Endometrium (tissue), 2 donors: Measurements from ENCODE around the gene LIPC.

Source experiments
- FAIRE-seq: peaks from 2 replicates; lab custom pipeline; 2012; peaks lifted over from hg19 to GRCh38; lab: Jason Lieb, UNC
- donor health status: control.
- donor health status: control.

LIPC gene

GRCh38 chr15:58431221-58432149, at the start of gene LIPC:
Gene LIPC, plus strand, starts transcription at chr15:58431991. Its CDS starts 42 bp downstream, at chr15:58432033.
- no peak for FAIRE-seq

GRCh38 chr15:58383876-58384275, 47.9 kb upstream of the LIPC start:
- FAIRE-seq: no peak

- FAIRE-seq: no peak
Measured at GRCh38 chr15:58384667-58385066, 47.1 kb upstream of the LIPC start.

- no peak for FAIRE-seq
Measured at GRCh38 chr15:58386081-58386480, 45.7 kb upstream of the LIPC start.

GRCh38 chr15:58386641-58387040, 45.1 kb upstream of the LIPC start:
- no peak for FAIRE-seq

- no peak for FAIRE-seq
Measured at GRCh38 chr15:58387130-58387529, 44.7 kb upstream of the LIPC start.

- no peak for FAIRE-seq
Measured at GRCh38 chr15:58388211-58388610, 43.6 kb upstream of the LIPC start.

GRCh38 chr15:58390118-58390517, 41.7 kb upstream of the LIPC start:
- no peak for FAIRE-seq

GRCh38 chr15:58390655-58391054, 41.1 kb upstream of the LIPC start:
- no peak for FAIRE-seq

- no peak for FAIRE-seq
Measured at GRCh38 chr15:58391088-58391487, 40.7 kb upstream of the LIPC start.

- FAIRE-seq: no peak
Measured at GRCh38 chr15:58392141-58392540, 39.6 kb upstream of the LIPC start.

GRCh38 chr15:58392611-58393161, 39.1 kb upstream of the LIPC start:
- no peak for FAIRE-seq

- no peak for FAIRE-seq
Measured at GRCh38 chr15:58393241-58393662, 38.5 kb upstream of the LIPC start.

GRCh38 chr15:58396181-58396580, 35.6 kb upstream of the LIPC start:
- FAIRE-seq: no peak

GRCh38 chr15:58398071-58398470, 33.7 kb upstream of the LIPC start:
- FAIRE-seq: no peak

GRCh38 chr15:58398643-58399042, 33.1 kb upstream of the LIPC start:
- no peak for FAIRE-seq

- no peak for FAIRE-seq
Measured at GRCh38 chr15:58399739-58400138, 32.1 kb upstream of the LIPC start.

GRCh38 chr15:58401276-58401675, 30.5 kb upstream of the LIPC start:
- FAIRE-seq: no peak

- no peak for FAIRE-seq
Measured at GRCh38 chr15:58401991-58402649, 29.7 kb upstream of the LIPC start.

- FAIRE-seq: no peak
Measured at GRCh38 chr15:58403581-58403980, 28.2 kb upstream of the LIPC start.

GRCh38 chr15:58404020-58404419, 27.8 kb upstream of the LIPC start:
- no peak for FAIRE-seq

GRCh38 chr15:58404722-58405121, 27.1 kb upstream of the LIPC start:
- no peak for FAIRE-seq

- no peak for FAIRE-seq
Measured at GRCh38 chr15:58405865-58406264, 25.9 kb upstream of the LIPC start.
